Measurements from ENCODE around the gene SIX3.

SIX3 gene

GRCh38 chr2:44941551-44942234 is at the start of gene SIX3:
Gene SIX3 (plus strand): TSS chr2:44941702. CDS start chr2:44942105, 403 bp downstream.
- no peak for DNase-seq (ENCODE audit: low read depth)
- peak within 1 kb of the TSS; percentile 46 for H3K4me3 ChIP-seq (ENCODE audit: control insufficient read depth, low read depth, low read length)

GRCh38 chr2:44894058-44894457 is 47.4 kb upstream of the SIX3 start:
- no peak overlapping the region for H3K4me3 ChIP-seq (ENCODE audit: control insufficient read depth, low read depth, low read length)
- TF ChIP-seq CTCF (IDR thresholded peaks at IDR 0.05; ENCODE audit: control insufficient read depth, insufficient read depth, low read depth, low read length, missing control alignments): no peak
- DNase-seq (ENCODE audit: low read depth): no peak

More at GRCh38 chr2:44941551-44942234, at the start of gene SIX3:
- TF ChIP-seq CTCF (IDR thresholded peaks at IDR 0.05; ENCODE audit: control insufficient read depth, insufficient read depth, low read depth, low read length, missing control alignments): no peak

- no peak overlapping the region for H3K4me3 ChIP-seq (ENCODE audit: control insufficient read depth, low read depth, low read length)
- no peak for DNase-seq (ENCODE audit: low read depth)
- no peak for TF ChIP-seq CTCF (IDR thresholded peaks at IDR 0.05; ENCODE audit: control insufficient read depth, insufficient read depth, low read depth, low read length, missing control alignments)
Measured at GRCh38 chr2:44895061-44895460, 46.4 kb upstream of the SIX3 start.

GRCh38 chr2:44897406-44897805 is 44.1 kb upstream of the SIX3 start:
- no peak for TF ChIP-seq CTCF (IDR thresholded peaks at IDR 0.05; ENCODE audit: control insufficient read depth, insufficient read depth, low read depth, low read length, missing control alignments)
- DNase-seq (ENCODE audit: low read depth): no peak
- H3K4me3 ChIP-seq (ENCODE audit: control insufficient read depth, low read depth, low read length): no peak overlapping the region

GRCh38 chr2:44902217-44903137 is 39.0 kb upstream of the SIX3 start:
- no peak for DNase-seq (ENCODE audit: low read depth)
- no peak for TF ChIP-seq CTCF (IDR thresholded peaks at IDR 0.05; ENCODE audit: control insufficient read depth, insufficient read depth, low read depth, low read length, missing control alignments)
- H3K4me3 ChIP-seq (ENCODE audit: control insufficient read depth, low read depth, low read length): no peak overlapping the region

- H3K4me3 ChIP-seq (ENCODE audit: control insufficient read depth, low read depth, low read length): no peak overlapping the region
- DNase-seq (ENCODE audit: low read depth): no peak
- no peak for TF ChIP-seq CTCF (IDR thresholded peaks at IDR 0.05; ENCODE audit: control insufficient read depth, insufficient read depth, low read depth, low read length, missing control alignments)
Measured at GRCh38 chr2:44904578-44904977, 36.9 kb upstream of the SIX3 start.
